Kidney (tissue), 14 donors: ENCODE data around the gene HPD. TPM values are rescaled to one million over a fixed set of nuclear protein-coding genes. Genes with fewer than 3 reads are reported as not detected.

Experiments
- DNase-seq, 5 donors: peaks; one replicate each; pipeline ENCODE4 v3.0.0-alpha.2; 2013 to 2020
- FAIRE-seq: peaks from 2 replicates; lab custom pipeline; 2012; peaks lifted over from hg19 to GRCh38; lab: Jason Lieb, UNC
- H3K27ac ChIP-seq, 2 donors: one replicate each; pipeline ENCODE4 v1.7.0; 2013; ENCODE audit warnings: low read depth in 2 of 2, low read length in 2 of 2, inconsistent platforms in 1 of 2
- H3K27me3 ChIP-seq: one replicate; pipeline ENCODE4 v1.7.1; 2013; ENCODE audit warnings: low read length, inconsistent platforms; ENCODE audit not compliant: control insufficient read depth, insufficient read depth
- H3K36me3 ChIP-seq, 3 donors: one replicate each; pipeline versions ENCODE4 v1.7.0 to v1.7.1; 2013; ENCODE audit warnings: low read length in 3 of 3, control low read depth in 1 of 3, inconsistent platforms in 1 of 3; ENCODE audit not compliant: insufficient read depth in 3 of 3, control insufficient read depth in 2 of 3
- H3K4me1 ChIP-seq, 3 donors: one replicate each; pipeline versions ENCODE4 v1.7.0 to v1.7.1; 2013; ENCODE audit warnings: low read length in 3 of 3, inconsistent platforms in 1 of 3, low read depth in 1 of 3; ENCODE audit not compliant: control insufficient read depth in 2 of 3, insufficient read depth in 2 of 3
- H3K4me3 ChIP-seq, 3 donors: one replicate each; pipeline versions ENCODE4 v1.7.0 to v1.8.1; 2013; ENCODE audit warnings: low read length in 3 of 3, control low read depth in 1 of 3, inconsistent platforms in 1 of 3
- H3K9ac ChIP-seq, 3 donors: one replicate each; pipeline versions ENCODE4 v1.7.0 to v1.7.1; 2013; ENCODE audit warnings: low read length in 3 of 3, control low read depth in 1 of 3, inconsistent platforms in 1 of 3
- H3K9me3 ChIP-seq, 3 donors: one replicate each; pipeline versions ENCODE4 v1.7.0 to v1.7.1; 2013; ENCODE audit warnings: low read length in 3 of 3, control low read depth in 1 of 3, inconsistent platforms in 1 of 3; ENCODE audit not compliant: control insufficient read depth in 2 of 3, insufficient read depth in 1 of 3
- CTCF ChIP-seq: IDR thresholded peaks from 3 replicates; pipeline ENCODE4 v1.5.1; 2012; ENCODE audit warnings: mild to moderate bottlenecking, moderate library complexity, borderline replicate concordance; ENCODE audit not compliant: insufficient read depth; ENCODE audit errors: extremely low read depth
- intact Hi-C: fragments of 100-400 bp; cut with DNase I; formaldehyde crosslinking; loops from one replicate; pipeline ENCODE4 v1.11.1; 2022
- polyA plus RNA-seq: library from polyadenylated mRNA; stranded (reverse); fragments of 350-450 nt; fragmentation: Illumina TruSeq; extraction: RNeasy Lipid Tissue Mini Kit (QIAGEN cat#74804); gene quantifications from one replicate; pipeline ENCODE4 v1.2.3, GENCODE V29; 2014; ENCODE audit warnings: low read depth, low replicate concordance; ENCODE audit not compliant: insufficient read depth
- total RNA-seq: library from RNA; stranded (reverse); fragmentation: NEBNext Ultra II Directional; extraction: Animal tissue kit (Norgen Biotek cat#: 25700); gene quantifications from one replicate; pipeline ENCODE4 v1.2.1, GENCODE V29; 2021
- donor health status: control.
- donor health status: control.
- donor health status: control.
- donor health status: control.
- donor health status: control.
- donor health status: DM: yes; HTN: yes; CAD: no.
- donor health status: Normal renal cell carcinoma (clear cell type).

Gene HPD
- total and polyA plus RNA-seq, 2 donors from 2014 or later = 4.6 to 393 TPM

- H3K27me3 ChIP-seq = no peaks in the 10 kb centered on the region
- H3K9ac ChIP-seq = no peak overlapping the region
- H3K4me1 ChIP-seq = no peaks in the 10 kb centered on the region
- intact Hi-C loops = no loop called here
- no peaks in the 10 kb centered on the region for H3K36me3 ChIP-seq
- no peak overlapping the region for H3K4me3 ChIP-seq
- FAIRE-seq (no peak), DNase-seq (no peak)
- TF ChIP-seq CTCF = no peak
- no peak overlapping the region for H3K27ac ChIP-seq
- no peaks in the 10 kb centered on the region for H3K9me3 ChIP-seq
Observed at GRCh38 chr12:121838126-121838525, 20.5 kb downstream of the HPD start.

DNA sequence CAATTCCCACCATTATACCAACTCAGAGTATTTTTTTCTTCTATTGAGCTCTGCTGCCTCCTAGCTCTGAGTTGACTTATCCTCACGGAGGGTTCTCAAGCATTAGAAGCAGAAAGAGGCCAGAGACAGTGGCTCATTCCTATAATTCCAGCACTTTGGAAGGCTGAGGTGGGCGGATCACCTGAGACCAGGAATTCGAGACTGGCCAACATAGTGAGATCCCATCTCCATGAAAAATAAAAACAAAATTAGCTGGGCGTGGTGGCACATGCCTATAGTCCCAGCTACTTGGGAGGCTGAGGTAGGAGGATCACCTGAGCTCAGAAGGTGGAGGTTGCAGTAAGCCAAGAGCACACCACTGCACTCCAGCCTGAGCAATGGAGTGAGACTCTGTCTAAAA is 21.0 kb downstream of the HPD start:
- H3K27ac ChIP-seq = no peak overlapping the region
- no peaks in the 10 kb centered on the region for H3K27me3 ChIP-seq
- H3K36me3 ChIP-seq = peaks cover 0 to 3% (median 0%) of the 10 kb centered on the region in 3 donors
- H3K4me3 ChIP-seq = no peak overlapping the region
- no peaks in the 10 kb centered on the region for H3K9me3 ChIP-seq
- intact Hi-C loops = no loop called here
- TF ChIP-seq CTCF = no peak
- DNase-seq = no peak
- no peak overlapping the region for H3K9ac ChIP-seq
- no peak for FAIRE-seq
- H3K4me1 ChIP-seq = no peaks in the 10 kb centered on the region

DNA sequence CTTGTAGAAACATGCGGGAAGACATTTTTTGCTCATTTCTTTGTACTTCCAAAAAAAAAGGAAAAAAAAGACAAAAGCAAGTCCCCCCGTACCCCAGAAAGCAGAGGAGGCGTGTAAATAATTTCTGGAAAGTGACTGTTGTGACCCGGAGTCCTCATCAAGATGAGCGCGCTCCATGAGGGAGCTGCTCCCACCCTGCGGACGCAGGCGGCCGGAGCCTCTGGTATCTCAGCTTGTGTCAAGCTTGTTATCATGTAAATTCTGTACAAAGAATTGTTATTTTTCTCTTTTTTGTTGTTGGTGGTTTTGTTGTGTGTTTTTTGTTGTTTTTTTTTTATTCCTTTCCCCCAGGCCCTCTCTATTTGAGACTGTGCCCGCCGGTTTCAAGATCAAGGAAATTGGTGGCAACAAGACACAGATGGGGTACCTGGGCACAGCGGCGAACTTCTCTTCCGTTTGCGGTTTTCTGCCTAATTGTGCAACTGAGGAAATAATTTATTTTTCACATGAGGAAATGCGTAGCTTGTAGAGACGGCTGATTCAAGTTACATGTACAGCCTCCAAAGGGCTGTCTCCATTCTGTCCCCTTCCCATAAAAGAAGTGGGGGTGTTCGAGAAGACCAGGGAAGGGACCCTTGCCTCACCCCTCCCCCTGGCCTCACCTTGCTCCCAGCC is 27.0 kb downstream of the HPD start:
- Histone ChIP-seq H3K4me3 (no peak overlapping the region), H3K4me1 (peaks cover 0 to 2% (median 0%) of the 10 kb centered on the region in 3 donors), H3K27ac (no peak overlapping the region), H3K9me3 (no peaks in the 10 kb centered on the region), H3K27me3 (no peaks in the 10 kb centered on the region), H3K9ac (no peak overlapping the region), H3K36me3 (peaks cover 2 to 26% (median 14%) of the 10 kb centered on the region in 3 donors)
- DNase-seq = no peak
- intact Hi-C loops = no loop called here
- TF ChIP-seq CTCF = no peak
- no peak for FAIRE-seq
